Measurements from ENCODE around the gene TMEM125. TPM values are rescaled to one million over a fixed set of nuclear protein-coding genes. Genes with fewer than 3 reads are reported as not detected.

Gene TMEM125
- total RNA-seq, 1 donor from 2014 or later, result 19.8 TPM

- peaks cover 8% of the 10 kb centered on the region for H3K4me1 Mint-ChIP-seq (ENCODE audit: unreplicated experiment)
- no peak for DNase-seq (ENCODE audit: extremely low spot score, unreplicated experiment)
- no peaks in the 10 kb centered on the region for H3K36me3 Mint-ChIP-seq
- H3K27me3 Mint-ChIP-seq, result no peaks in the 10 kb centered on the region
- no peaks in the 10 kb centered on the region for H3K9me3 Mint-ChIP-seq
- TF ChIP-seq CTCF (conservative IDR thresholded peaks at IDR 0.05), result no peak
- no peak overlapping the region for H3K4me3 Mint-ChIP-seq
- H3K27ac Mint-ChIP-seq, result no peak overlapping the region
Measured at GRCh38 chr1:43296207-43296606, 26.4 kb downstream of the TMEM125 start.

- TF ChIP-seq CTCF (conservative IDR thresholded peaks at IDR 0.05), result no peak
- Mint-ChIP-seq H3K27me3 (no peaks in the 10 kb centered on the region), H3K36me3 (no peaks in the 10 kb centered on the region), H3K9me3 (no peaks in the 10 kb centered on the region), H3K4me1 (ENCODE audit: unreplicated experiment) (peaks cover 18% of the 10 kb centered on the region), H3K4me3 (no peak overlapping the region), H3K27ac (no peak overlapping the region)
- DNase-seq (ENCODE audit: extremely low spot score, unreplicated experiment), result no peak
Measured at GRCh38 chr1:43298055-43298454, 28.3 kb downstream of the TMEM125 start.

- H3K4me3 Mint-ChIP-seq, result no peak overlapping the region
- peaks cover under 1% of the 10 kb centered on the region for H3K27me3 Mint-ChIP-seq
- no peak for DNase-seq (ENCODE audit: extremely low spot score, unreplicated experiment)
- TF ChIP-seq CTCF (conservative IDR thresholded peaks at IDR 0.05), result no peak
- no peak overlapping the region for H3K27ac Mint-ChIP-seq
- H3K9me3 Mint-ChIP-seq, result no peaks in the 10 kb centered on the region
- H3K36me3 Mint-ChIP-seq, result no peaks in the 10 kb centered on the region
- H3K4me1 Mint-ChIP-seq (ENCODE audit: unreplicated experiment), result peaks cover 20% of the 10 kb centered on the region
Measured at GRCh38 chr1:43299101-43299500, 29.3 kb downstream of the TMEM125 start.

- no peak for DNase-seq (ENCODE audit: extremely low spot score, unreplicated experiment)
- no peak within 1 kb of the TSS for H3K27ac Mint-ChIP-seq
- peaks cover 4% of the 10 kb centered on the region for H3K27me3 Mint-ChIP-seq
- H3K36me3 Mint-ChIP-seq, result no peaks in the 10 kb centered on the region
- H3K4me1 Mint-ChIP-seq (ENCODE audit: unreplicated experiment), result peaks cover 24% of the 10 kb centered on the region
- TF ChIP-seq CTCF (conservative IDR thresholded peaks at IDR 0.05), result no peak
- no peak within 1 kb of the TSS for H3K4me3 Mint-ChIP-seq
- no peaks in the 10 kb centered on the region for H3K9me3 Mint-ChIP-seq
Measured at GRCh38 chr1:43300378-43301094, 30.8 kb downstream of the TMEM125 start, which contains the start of gene TIE1. TSS of gene TIE1 (plus strand) at chr1:43300982. CDS start at chr1:43301072, 90 bp downstream.

GRCh38 chr1:43302201-43302600 lies 32.4 kb downstream of the TMEM125 start:
- Mint-ChIP-seq H3K4me1 (ENCODE audit: unreplicated experiment) (peaks cover 17% of the 10 kb centered on the region), H3K27ac (no peak overlapping the region), H3K27me3 (peaks cover 4% of the 10 kb centered on the region), H3K9me3 (no peaks in the 10 kb centered on the region), H3K4me3 (no peak overlapping the region), H3K36me3 (no peaks in the 10 kb centered on the region)
- DNase-seq (ENCODE audit: extremely low spot score, unreplicated experiment), result no peak
- no peak for TF ChIP-seq CTCF (conservative IDR thresholded peaks at IDR 0.05)
